ENCODE measurements around the gene COL4A2. TPM values are rescaled to one million over a fixed set of nuclear protein-coding genes. Genes with fewer than 3 reads are reported as not detected.

The COL4A2 gene
- polyA plus RNA-seq, 1 experiment, result 886 TPM

- POLR2A ChIA-PET, result no interaction called here
- TF ChIP-seq CTCF (IDR thresholded peaks at IDR 0.05; ENCODE audit: insufficient read depth, low read depth, low read length), result no peak
- no peak for DNase-seq (ENCODE audit: low read depth)
- Histone ChIP-seq H3K4me3 (ENCODE audit: low read depth, low read length) (no peak overlapping the region), H3K27me3 (ENCODE audit: control insufficient read depth, insufficient read depth, low read length) (no peaks in the 10 kb centered on the region), H3K36me3 (ENCODE audit: control insufficient read depth, insufficient read depth, low read length) (peaks cover 3% of the 10 kb centered on the region)
- CTCF ChIA-PET, result interaction anchor here (0.6 to 1.1 kb wide), 2 partner anchors 44 to 71 kb away, joined by 3 read pairs; no protein-coding TSS in a partner anchor
Measured at GRCh38 chr13:110367620-110368019, 60.5 kb downstream of the COL4A2 start.

- Histone ChIP-seq H3K36me3 (ENCODE audit: control insufficient read depth, insufficient read depth, low read length) (no peaks in the 10 kb centered on the region; the same call in 1 of the 2 replicates), H3K27me3 (ENCODE audit: control insufficient read depth, insufficient read depth, low read length) (no peaks in the 10 kb centered on the region), H3K4me3 (ENCODE audit: low read depth, low read length) (no peak overlapping the region)
- DNase-seq (ENCODE audit: low read depth), result no peak
- ChIA-PET CTCF (interaction anchor here (0.7 to 1.7 kb wide), 4 partner anchors 8 to 152 kb away, joined by 3 to 4 read pairs (median 3); no protein-coding TSS in a partner anchor), POLR2A (no interaction called here)
- no peak for TF ChIP-seq CTCF (IDR thresholded peaks at IDR 0.05; ENCODE audit: insufficient read depth, low read depth, low read length)
Measured at GRCh38 chr13:110368408-110368807, 61.3 kb downstream of the COL4A2 start.

GRCh38 chr13:110369400-110369799 lies 62.3 kb downstream of the COL4A2 start:
- POLR2A ChIA-PET, result interaction anchor here (0.7 kb wide), 1 partner anchor 78 kb away, joined by 5 read pairs; no protein-coding TSS in a partner anchor
- CTCF ChIA-PET, result interaction anchor here (0.7 to 1.7 kb wide), 4 partner anchors 9 to 153 kb away, joined by 3 to 4 read pairs (median 3); no protein-coding TSS in a partner anchor
- no peaks in the 10 kb centered on the region; the same call in 1 of the 2 replicates for H3K36me3 ChIP-seq (ENCODE audit: control insufficient read depth, insufficient read depth, low read length)

GRCh38 chr13:110371550-110372465 lies 64.7 kb downstream of the COL4A2 start:
- CTCF ChIA-PET, result interaction anchor here (1.3 kb wide), 2 partner anchors 11 kb away, joined by 4 to 7 read pairs; no protein-coding TSS in a partner anchor
- POLR2A ChIA-PET, result no interaction called here
- no peaks in the 10 kb centered on the region for H3K36me3 ChIP-seq (ENCODE audit: control insufficient read depth, insufficient read depth, low read length)
- no peak overlapping the region for H3K4me3 ChIP-seq (ENCODE audit: low read depth, low read length)
- H3K27me3 ChIP-seq (ENCODE audit: control insufficient read depth, insufficient read depth, low read length), result no peaks in the 10 kb centered on the region
- no peak for DNase-seq (ENCODE audit: low read depth)
- no peak for TF ChIP-seq CTCF (IDR thresholded peaks at IDR 0.05; ENCODE audit: insufficient read depth, low read depth, low read length)

More at GRCh38 chr13:110369400-110369799, 62.3 kb downstream of the COL4A2 start:
- no peak overlapping the region for H3K4me3 ChIP-seq (ENCODE audit: low read depth, low read length)
- no peak for TF ChIP-seq CTCF (IDR thresholded peaks at IDR 0.05; ENCODE audit: insufficient read depth, low read depth, low read length)
- no peaks in the 10 kb centered on the region for H3K27me3 ChIP-seq (ENCODE audit: control insufficient read depth, insufficient read depth, low read length)
- DNase-seq (ENCODE audit: low read depth), result no peak

GRCh38 chr13:110372676-110373075 lies 65.6 kb downstream of the COL4A2 start:
- CTCF ChIA-PET, result interaction anchor here (1.3 kb wide), 1 partner anchor 10 kb away, joined by 7 read pairs; no protein-coding TSS in a partner anchor
- no peak for TF ChIP-seq CTCF (IDR thresholded peaks at IDR 0.05; ENCODE audit: insufficient read depth, low read depth, low read length)
- no peak overlapping the region for H3K4me3 ChIP-seq (ENCODE audit: low read depth, low read length)
- H3K27me3 ChIP-seq (ENCODE audit: control insufficient read depth, insufficient read depth, low read length), result no peaks in the 10 kb centered on the region
- H3K36me3 ChIP-seq (ENCODE audit: control insufficient read depth, insufficient read depth, low read length), result no peaks in the 10 kb centered on the region
- POLR2A ChIA-PET, result no interaction called here
- DNase-seq (ENCODE audit: low read depth), result no peak
